ENCODE measurements around the gene CDC26.

GRCh38 chr9:113317777-113318176 lies 42.4 kb upstream of the CDC26 start:
- TF ChIP-seq CTCF (IDR thresholded peaks at IDR 0.05 in 4 of 5, conservative IDR thresholded peaks at IDR 0.05 in 1 of 5) (no peak), POLR2A (IDR thresholded peaks at IDR 0.05) (no peak)
